ENCODE measurements around the gene RHOT2. TPM values are rescaled to one million over a fixed set of nuclear protein-coding genes. Genes with fewer than 3 reads are reported as not detected.
A peak's percentile ranks its signal among the peaks of the same experiment; 100 is the strongest.

Gene RHOT2
- total and polyA plus RNA-seq, 9 of the 15 experiments (the other 6 are each of a cell fraction or from before 2014, with no cell fraction given): 5.0 to 373 (median 112) TPM

DNA sequence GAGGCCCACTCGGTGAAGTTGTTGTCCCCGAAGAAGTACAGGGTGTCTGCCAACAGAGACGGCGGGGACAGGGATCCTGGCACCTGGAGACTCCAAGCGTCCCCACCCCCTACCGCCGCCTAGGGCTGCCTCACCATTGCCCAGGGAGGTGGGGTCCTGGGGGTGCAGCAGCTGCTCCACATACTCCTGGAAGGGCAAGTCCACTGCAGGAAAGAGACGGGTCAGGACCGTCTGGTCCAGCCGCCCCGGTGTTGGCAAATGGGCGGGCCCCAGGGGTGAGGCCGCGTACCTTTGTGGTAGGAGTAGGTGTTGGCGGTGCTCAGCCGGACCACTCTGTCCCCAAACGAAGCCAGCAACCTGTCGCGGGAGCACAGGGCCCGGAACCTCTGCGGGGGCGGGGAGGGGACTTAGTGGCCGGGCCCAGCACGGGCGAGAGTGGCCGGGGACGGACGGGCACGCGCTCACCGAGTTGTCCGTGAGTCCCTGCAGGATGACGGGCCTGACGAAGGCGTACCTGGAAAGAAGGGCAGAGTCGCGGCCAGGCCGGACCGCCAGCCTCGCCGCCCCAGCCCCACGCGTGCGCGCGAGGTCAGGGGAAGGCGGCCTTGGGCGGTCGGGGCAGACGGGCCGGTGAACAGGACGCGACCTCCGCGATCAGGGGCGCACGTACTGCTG is 15.6 kb downstream of the RHOT2 start (continued):
- no peak for TF ChIP-seq REST (IDR thresholded peaks at IDR 0.05; ENCODE audit: borderline replicate concordance)
- TF ChIP-seq REST (CRISPR knock-in tag; IDR thresholded peaks at IDR 0.05; ENCODE audit: low read depth): peak; percentile 81; the same call in 1 of the 2 replicates
- TF ChIP-seq, protein P1, sequence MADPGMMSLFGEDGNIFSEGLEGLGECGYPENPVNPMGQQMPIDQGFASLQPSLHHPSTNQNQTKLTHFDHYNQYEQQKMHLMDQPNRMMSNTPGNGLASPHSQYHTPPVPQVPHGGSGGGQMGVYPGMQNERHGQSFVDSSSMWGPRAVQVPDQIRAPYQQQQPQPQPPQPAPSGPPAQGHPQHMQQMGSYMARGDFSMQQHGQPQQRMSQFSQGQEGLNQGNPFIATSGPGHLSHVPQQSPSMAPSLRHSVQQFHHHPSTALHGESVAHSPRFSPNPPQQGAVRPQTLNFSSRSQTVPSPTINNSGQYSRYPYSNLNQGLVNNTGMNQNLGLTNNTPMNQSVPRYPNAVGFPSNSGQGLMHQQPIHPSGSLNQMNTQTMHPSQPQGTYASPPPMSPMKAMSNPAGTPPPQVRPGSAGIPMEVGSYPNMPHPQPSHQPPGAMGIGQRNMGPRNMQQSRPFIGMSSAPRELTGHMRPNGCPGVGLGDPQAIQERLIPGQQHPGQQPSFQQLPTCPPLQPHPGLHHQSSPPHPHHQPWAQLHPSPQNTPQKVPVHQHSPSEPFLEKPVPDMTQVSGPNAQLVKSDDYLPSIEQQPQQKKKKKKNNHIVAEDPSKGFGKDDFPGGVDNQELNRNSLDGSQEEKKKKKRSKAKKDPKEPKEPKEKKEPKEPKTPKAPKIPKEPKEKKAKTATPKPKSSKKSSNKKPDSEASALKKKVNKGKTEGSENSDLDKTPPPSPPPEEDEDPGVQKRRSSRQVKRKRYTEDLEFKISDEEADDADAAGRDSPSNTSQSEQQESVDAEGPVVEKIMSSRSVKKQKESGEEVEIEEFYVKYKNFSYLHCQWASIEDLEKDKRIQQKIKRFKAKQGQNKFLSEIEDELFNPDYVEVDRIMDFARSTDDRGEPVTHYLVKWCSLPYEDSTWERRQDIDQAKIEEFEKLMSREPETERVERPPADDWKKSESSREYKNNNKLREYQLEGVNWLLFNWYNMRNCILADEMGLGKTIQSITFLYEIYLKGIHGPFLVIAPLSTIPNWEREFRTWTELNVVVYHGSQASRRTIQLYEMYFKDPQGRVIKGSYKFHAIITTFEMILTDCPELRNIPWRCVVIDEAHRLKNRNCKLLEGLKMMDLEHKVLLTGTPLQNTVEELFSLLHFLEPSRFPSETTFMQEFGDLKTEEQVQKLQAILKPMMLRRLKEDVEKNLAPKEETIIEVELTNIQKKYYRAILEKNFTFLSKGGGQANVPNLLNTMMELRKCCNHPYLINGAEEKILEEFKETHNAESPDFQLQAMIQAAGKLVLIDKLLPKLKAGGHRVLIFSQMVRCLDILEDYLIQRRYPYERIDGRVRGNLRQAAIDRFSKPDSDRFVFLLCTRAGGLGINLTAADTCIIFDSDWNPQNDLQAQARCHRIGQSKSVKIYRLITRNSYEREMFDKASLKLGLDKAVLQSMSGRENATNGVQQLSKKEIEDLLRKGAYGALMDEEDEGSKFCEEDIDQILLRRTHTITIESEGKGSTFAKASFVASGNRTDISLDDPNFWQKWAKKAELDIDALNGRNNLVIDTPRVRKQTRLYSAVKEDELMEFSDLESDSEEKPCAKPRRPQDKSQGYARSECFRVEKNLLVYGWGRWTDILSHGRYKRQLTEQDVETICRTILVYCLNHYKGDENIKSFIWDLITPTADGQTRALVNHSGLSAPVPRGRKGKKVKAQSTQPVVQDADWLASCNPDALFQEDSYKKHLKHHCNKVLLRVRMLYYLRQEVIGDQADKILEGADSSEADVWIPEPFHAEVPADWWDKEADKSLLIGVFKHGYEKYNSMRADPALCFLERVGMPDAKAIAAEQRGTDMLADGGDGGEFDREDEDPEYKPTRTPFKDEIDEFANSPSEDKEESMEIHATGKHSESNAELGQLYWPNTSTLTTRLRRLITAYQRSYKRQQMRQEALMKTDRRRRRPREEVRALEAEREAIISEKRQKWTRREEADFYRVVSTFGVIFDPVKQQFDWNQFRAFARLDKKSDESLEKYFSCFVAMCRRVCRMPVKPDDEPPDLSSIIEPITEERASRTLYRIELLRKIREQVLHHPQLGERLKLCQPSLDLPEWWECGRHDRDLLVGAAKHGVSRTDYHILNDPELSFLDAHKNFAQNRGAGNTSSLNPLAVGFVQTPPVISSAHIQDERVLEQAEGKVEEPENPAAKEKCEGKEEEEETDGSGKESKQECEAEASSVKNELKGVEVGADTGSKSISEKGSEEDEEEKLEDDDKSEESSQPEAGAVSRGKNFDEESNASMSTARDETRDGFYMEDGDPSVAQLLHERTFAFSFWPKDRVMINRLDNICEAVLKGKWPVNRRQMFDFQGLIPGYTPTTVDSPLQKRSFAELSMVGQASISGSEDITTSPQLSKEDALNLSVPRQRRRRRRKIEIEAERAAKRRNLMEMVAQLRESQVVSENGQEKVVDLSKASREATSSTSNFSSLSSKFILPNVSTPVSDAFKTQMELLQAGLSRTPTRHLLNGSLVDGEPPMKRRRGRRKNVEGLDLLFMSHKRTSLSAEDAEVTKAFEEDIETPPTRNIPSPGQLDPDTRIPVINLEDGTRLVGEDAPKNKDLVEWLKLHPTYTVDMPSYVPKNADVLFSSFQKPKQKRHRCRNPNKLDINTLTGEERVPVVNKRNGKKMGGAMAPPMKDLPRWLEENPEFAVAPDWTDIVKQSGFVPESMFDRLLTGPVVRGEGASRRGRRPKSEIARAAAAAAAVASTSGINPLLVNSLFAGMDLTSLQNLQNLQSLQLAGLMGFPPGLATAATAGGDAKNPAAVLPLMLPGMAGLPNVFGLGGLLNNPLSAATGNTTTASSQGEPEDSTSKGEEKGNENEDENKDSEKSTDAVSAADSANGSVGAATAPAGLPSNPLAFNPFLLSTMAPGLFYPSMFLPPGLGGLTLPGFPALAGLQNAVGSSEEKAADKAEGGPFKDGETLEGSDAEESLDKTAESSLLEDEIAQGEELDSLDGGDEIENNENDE (IDR thresholded peaks at IDR 0.05; ENCODE audit: low read depth, low read length): no peak
- TF ChIP-seq IRF2 (CRISPR knock-in tag; IDR thresholded peaks at IDR 0.05): peak; percentile 53; the same call in 1 of the 2 replicates
- TF ChIP-seq POLR2G (IDR thresholded peaks at IDR 0.05; ENCODE audit: low read depth, low read length): 0 out of 2 replicates have a peak, but pooled peaks have one; percentile 57
- TF ChIP-seq USF2 (CRISPR knock-in tag; IDR thresholded peaks at IDR 0.05): no peak

Data from K562 (cell line).